HG02840 (cell line): Measurements from ENCODE around the gene FLYWCH2.
"Not testable (repeated sequence)": the region's sequence is repeated elsewhere in the genome, so short reads cannot be mapped to it uniquely, and the experiment has no call there.

Experiments used
- ATAC-seq: cut with Tn5 transposase; IDR thresholded peaks from one replicate; pipeline ENCODE4 v1.9.1; 2021; ENCODE audit warnings: mild to moderate bottlenecking, moderate library complexity, moderate number of reproducible peaks; ENCODE audit not compliant: unreplicated experiment, low FRiP score

FLYWCH2 gene

GRCh38 chr16:2934450-2934849 is 51.4 kb downstream of the FLYWCH2 start:
- no peak for ATAC-seq

GRCh38 chr16:2936436-2937011 is 53.5 kb downstream of the FLYWCH2 start:
- ATAC-seq = no peak

GRCh38 chr16:2937170-2937569 is 54.2 kb downstream of the FLYWCH2 start:
- ATAC-seq = no peak

- ATAC-seq = no peak
Observed at GRCh38 chr16:2938206-2938605, 55.2 kb downstream of the FLYWCH2 start.

GRCh38 chr16:2939968-2940367 is 57.0 kb downstream of the FLYWCH2 start:
- ATAC-seq = no peak

- ATAC-seq = no peak
Observed at GRCh38 chr16:2942045-2942444, 59.0 kb downstream of the FLYWCH2 start.

- not testable (repeated sequence) for ATAC-seq
Observed at GRCh38 chr16:2943716-2944115, 60.7 kb downstream of the FLYWCH2 start.

- ATAC-seq = no peak
Observed at GRCh38 chr16:2946649-2947048, 63.6 kb downstream of the FLYWCH2 start.
